Fibroblast of mammary gland (primary cell): ENCODE data around the gene ANK3.

Experiments
- DNase-seq: peaks from one replicate; pipeline ENCODE4 v3.0.0-alpha.2; 2010; ENCODE audit warnings: low read depth
- H3K4me3 ChIP-seq: 2 replicates; pipeline ENCODE4 v1.5.1; 2011; ENCODE audit warnings: low read depth, mild to moderate bottlenecking, low read length, moderate library complexity; ENCODE audit not compliant: control insufficient read depth
- CTCF ChIP-seq: conservative IDR thresholded peaks from 2 replicates; pipeline ENCODE4 v1.5.1; 2011; ENCODE audit warnings: low read depth, low read length, inconsistent platforms; ENCODE audit not compliant: control insufficient read depth, insufficient read depth

ANK3 gene

DNA sequence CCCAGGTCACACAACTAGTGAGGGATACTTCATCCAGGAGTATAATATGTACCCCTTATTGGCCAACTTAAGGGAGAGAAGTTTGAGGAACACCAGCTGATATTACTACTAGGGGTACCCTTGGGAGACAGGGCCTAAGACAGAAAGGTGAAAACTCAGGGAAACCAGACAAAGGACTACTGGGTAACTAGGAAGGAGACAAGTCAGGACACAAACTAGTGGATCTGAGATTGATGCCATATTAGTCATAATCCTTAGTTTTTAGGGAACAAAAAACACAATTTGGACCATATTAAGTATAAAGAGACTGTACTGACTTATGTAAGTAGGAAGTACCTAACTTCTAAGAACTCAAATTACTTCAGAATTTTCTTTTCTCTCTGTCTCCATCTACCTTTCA, 404.0 kb downstream of the ANK3 start:
- TF ChIP-seq CTCF: no peak
- no peak overlapping the region for H3K4me3 ChIP-seq
- no peak for DNase-seq

DNA sequence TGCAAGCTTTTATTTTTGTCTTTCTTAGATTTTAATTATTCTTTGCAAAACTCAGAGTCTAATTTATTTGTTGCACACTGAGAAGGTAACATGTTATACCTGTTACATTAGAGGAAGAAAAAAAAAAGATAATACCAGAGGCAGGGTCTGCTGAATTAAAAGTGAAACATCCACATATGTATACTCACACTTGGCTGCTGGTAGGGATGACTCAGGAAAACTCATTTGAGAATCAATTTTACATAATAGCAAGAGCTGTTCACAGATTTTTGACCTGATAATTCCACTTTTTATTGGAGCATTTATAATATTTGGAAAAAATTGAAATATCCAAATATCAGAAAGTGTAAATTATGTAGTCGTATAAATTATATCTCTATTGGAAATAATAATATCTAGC, 405.3 kb downstream of the ANK3 start:
- no peak overlapping the region for H3K4me3 ChIP-seq
- TF ChIP-seq CTCF: no peak
- DNase-seq: no peak

- no peak overlapping the region for H3K4me3 ChIP-seq
- TF ChIP-seq CTCF: no peak
- DNase-seq: no peak
Measured at GRCh38 chr10:59980356-59980755, 409.3 kb downstream of the ANK3 start.

DNA sequence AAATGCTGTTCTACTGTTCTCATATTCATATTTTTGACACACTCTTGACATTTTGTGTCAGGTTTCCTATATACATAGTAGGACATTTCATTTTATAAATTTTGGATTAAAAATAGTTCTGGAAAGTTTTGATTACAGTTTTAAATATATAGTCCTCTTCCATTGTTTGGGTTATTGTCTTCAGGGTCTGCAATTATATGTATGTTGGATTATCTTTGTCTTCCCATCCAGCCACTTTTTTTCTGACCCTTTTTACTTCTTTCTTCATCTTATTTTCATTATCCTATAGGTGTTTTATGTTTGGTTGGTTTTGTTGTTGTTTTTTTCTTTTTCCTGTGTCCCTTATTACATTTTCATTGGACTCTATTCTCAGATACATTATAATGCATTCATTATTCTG, 412.2 kb downstream of the ANK3 start:
- H3K4me3 ChIP-seq: no peak overlapping the region
- TF ChIP-seq CTCF: no peak
- no peak for DNase-seq

- H3K4me3 ChIP-seq: no peak overlapping the region
- DNase-seq: no peak
- TF ChIP-seq CTCF: no peak
Measured at GRCh38 chr10:59976909-59977308, 412.8 kb downstream of the ANK3 start.
